ENCODE measurements around the gene MSI2.

Gene MSI2

GRCh38 chr17:57305144-57305728, 48.9 kb downstream of the MSI2 start:
- TF ChIP-seq CTCF (IDR thresholded peaks at IDR 0.05; ENCODE audit: control insufficient read depth, extremely low read depth, insufficient read depth), result no peak
- no peak for DNase-seq (ENCODE audit: low read depth)
- no peak overlapping the region for H3K4me3 ChIP-seq (ENCODE audit: low read depth, low read length)

- no peak for DNase-seq (ENCODE audit: low read depth)
- no peak for TF ChIP-seq CTCF (IDR thresholded peaks at IDR 0.05; ENCODE audit: control insufficient read depth, extremely low read depth, insufficient read depth)
- H3K4me3 ChIP-seq (ENCODE audit: low read depth, low read length), result no peak overlapping the region
Observed at GRCh38 chr17:57305908-57306504, 49.7 kb downstream of the MSI2 start.

- H3K4me3 ChIP-seq (ENCODE audit: low read depth, low read length), result no peak overlapping the region
- no peak for TF ChIP-seq CTCF (IDR thresholded peaks at IDR 0.05; ENCODE audit: control insufficient read depth, extremely low read depth, insufficient read depth)
- no peak for DNase-seq (ENCODE audit: low read depth)
Observed at GRCh38 chr17:57308543-57309186, 52.3 kb downstream of the MSI2 start.

GRCh38 chr17:57309479-57309878, 53.2 kb downstream of the MSI2 start:
- TF ChIP-seq CTCF (IDR thresholded peaks at IDR 0.05; ENCODE audit: control insufficient read depth, extremely low read depth, insufficient read depth), result no peak
- no peak for DNase-seq (ENCODE audit: low read depth)
- no peak overlapping the region for H3K4me3 ChIP-seq (ENCODE audit: low read depth, low read length)

- DNase-seq (ENCODE audit: low read depth), result no peak
- no peak for TF ChIP-seq CTCF (IDR thresholded peaks at IDR 0.05; ENCODE audit: control insufficient read depth, extremely low read depth, insufficient read depth)
- no peak overlapping the region for H3K4me3 ChIP-seq (ENCODE audit: low read depth, low read length)
Observed at GRCh38 chr17:57311281-57312216, 55.2 kb downstream of the MSI2 start.

- TF ChIP-seq CTCF (IDR thresholded peaks at IDR 0.05; ENCODE audit: control insufficient read depth, extremely low read depth, insufficient read depth), result no peak
- H3K4me3 ChIP-seq (ENCODE audit: low read depth, low read length), result no peak overlapping the region
- no peak for DNase-seq (ENCODE audit: low read depth)
Observed at GRCh38 chr17:57312242-57312641, 55.9 kb downstream of the MSI2 start.

Measured in LNCaP clone FGC (cell line).